GM12875 (cell line): Measurements from ENCODE around the gene UNC5B.

ENCODE experiments used
- H3K4me3 ChIP-seq: one replicate; pipeline ENCODE4 v1.5.1; 2011; ENCODE audit warnings: low read depth, low read length, control low read depth
- CTCF ChIP-seq: IDR thresholded peaks from 2 replicates; pipeline ENCODE4 v1.5.1; 2011; ENCODE audit warnings: low read depth, mild to moderate bottlenecking, control low read depth, inconsistent platforms, low read length, moderate library complexity, borderline replicate concordance; ENCODE audit not compliant: insufficient read depth

Gene UNC5B

GRCh38 chr10:71351628-71352319 is 139.4 kb downstream of the UNC5B start:
- TF ChIP-seq CTCF = no peak
- no peak overlapping the region for H3K4me3 ChIP-seq
